Measurements from ENCODE around the gene RSPH1.

DNA sequence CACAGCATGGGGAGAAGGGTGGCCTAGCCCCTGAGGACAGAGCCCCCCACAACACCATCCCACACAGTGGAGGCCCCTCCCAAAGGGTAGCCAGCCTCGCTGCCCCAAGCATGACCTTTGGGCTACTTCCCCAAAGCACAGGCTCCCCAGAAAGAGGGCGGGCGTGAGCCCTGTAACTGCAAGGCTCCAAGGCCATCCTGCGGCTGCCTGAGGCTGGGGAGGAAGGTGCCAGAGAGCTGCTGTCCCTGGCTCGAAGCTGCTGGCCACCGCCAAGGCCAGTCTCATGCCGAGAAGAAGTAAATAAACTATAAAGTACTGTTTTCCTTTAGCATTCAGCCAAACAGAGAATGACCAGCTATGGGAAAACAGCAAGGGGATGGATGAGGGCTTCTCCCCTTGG, 64.8 kb downstream of the RSPH1 start:
- TF ChIP-seq, protein P1, sequence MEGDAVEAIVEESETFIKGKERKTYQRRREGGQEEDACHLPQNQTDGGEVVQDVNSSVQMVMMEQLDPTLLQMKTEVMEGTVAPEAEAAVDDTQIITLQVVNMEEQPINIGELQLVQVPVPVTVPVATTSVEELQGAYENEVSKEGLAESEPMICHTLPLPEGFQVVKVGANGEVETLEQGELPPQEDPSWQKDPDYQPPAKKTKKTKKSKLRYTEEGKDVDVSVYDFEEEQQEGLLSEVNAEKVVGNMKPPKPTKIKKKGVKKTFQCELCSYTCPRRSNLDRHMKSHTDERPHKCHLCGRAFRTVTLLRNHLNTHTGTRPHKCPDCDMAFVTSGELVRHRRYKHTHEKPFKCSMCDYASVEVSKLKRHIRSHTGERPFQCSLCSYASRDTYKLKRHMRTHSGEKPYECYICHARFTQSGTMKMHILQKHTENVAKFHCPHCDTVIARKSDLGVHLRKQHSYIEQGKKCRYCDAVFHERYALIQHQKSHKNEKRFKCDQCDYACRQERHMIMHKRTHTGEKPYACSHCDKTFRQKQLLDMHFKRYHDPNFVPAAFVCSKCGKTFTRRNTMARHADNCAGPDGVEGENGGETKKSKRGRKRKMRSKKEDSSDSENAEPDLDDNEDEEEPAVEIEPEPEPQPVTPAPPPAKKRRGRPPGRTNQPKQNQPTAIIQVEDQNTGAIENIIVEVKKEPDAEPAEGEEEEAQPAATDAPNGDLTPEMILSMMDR (IDR thresholded peaks at IDR 0.05), result no peak
- TF ChIP-seq POLR2A (IDR thresholded peaks at IDR 0.05; ENCODE audit: low read depth) (no peak), EP300 (IDR thresholded peaks at IDR 0.05) (no peak), POLR2AphosphoS5 (IDR thresholded peaks at IDR 0.05) (no peak)
